Adrenal gland (tissue), 12 donors: ENCODE measurements around the gene ITGB6. TPM values are rescaled to one million over a fixed set of nuclear protein-coding genes. Genes with fewer than 3 reads are reported as not detected.

Source experiments
- DNase-seq, 7 donors: peaks; one replicate each; pipeline ENCODE4 v3.0.0-alpha.2; 2019 to 2020
- H3K27ac ChIP-seq, 5 donors: fragments of 200-600 bp; sonication (generic) in 4 of 5; 1 replicate in 3 of 5; 2 replicates in 2 of 5; pipeline versions ENCODE4 v1.5.1 to v1.8.0; 2016 to 2020; ENCODE audit warnings: mild to moderate bottlenecking in 1 of 5
- H3K27me3 ChIP-seq: fragments of 200-600 bp; 2 replicates; pipeline ENCODE4 v1.8.0; 2021
- H3K36me3 ChIP-seq, 2 donors: fragments of 200-600 bp; replicated peaks in 1 of 2; 1 replicate in 1 of 2; 2 replicates in 1 of 2; pipeline versions ENCODE4 v1.5.1 to v1.8.0; 2018 to 2022
- H3K4me1 ChIP-seq, 2 donors: fragments of 200-600 bp; replicated peaks in 1 of 2; 1 replicate in 1 of 2; 2 replicates in 1 of 2; pipeline versions ENCODE4 v1.5.1 to v1.8.0; 2018 to 2021
- H3K4me3 ChIP-seq, 4 donors: fragments of 200-600 bp; sonication (generic) in 3 of 4; one replicate each; pipeline ENCODE4 v1.5.1; 2016 to 2018
- H3K9me3 ChIP-seq, 3 donors: fragments of 200-600 bp; sonication (generic) in 1 of 3; replicated peaks in 1 of 3; 1 replicate in 2 of 3; 2 replicates in 1 of 3; pipeline versions ENCODE4 v1.5.1 to v1.8.0; 2016 to 2021
- CTCF ChIP-seq, 6 experiments: fragments of 450-650 bp in 4 of 6; fragments of 200-600 bp in 2 of 6; sonication (generic) in 1 of 6; IDR thresholded peaks; 1 replicate in 5 of 6; 2 replicates in 1 of 6; pipeline versions ENCODE4 v1.5.1 to v1.8.0; 2016 to 2021; ENCODE audit warnings: antibody characterized with exemption in 6 of 6, mild to moderate bottlenecking in 2 of 6, moderate library complexity in 1 of 6
- POLR2A ChIP-seq, 2 donors: fragments of 450-650 bp; IDR thresholded peaks; one replicate each; pipeline ENCODE4 v1.6.1; 2017; ENCODE audit warnings: antibody characterized with exemption in 2 of 2, mild to moderate bottlenecking in 2 of 2, moderate library complexity in 1 of 2
- WGBS, 4 donors: extraction: QIAGEN DNeasy Blood & Tissue Kit in 2 of 4; methylation state at CpG; one replicate each; pipeline versions ENCODE4 v1.1.5 to v1.1.7; 2013 to 2017; 5-methylcytosine and 5-hydroxymethylcytosine counted together
- intact Hi-C, 2 donors: fragments of 100-400 bp; cut with DNase I; formaldehyde crosslinking; loops; one replicate each; pipeline versions ENCODE4 v1.14.1 to v1.15.0; 2022 to 2023
- polyA plus RNA-seq, 3 donors: library from polyadenylated mRNA; stranded (reverse); fragments of 200-250 nt in 2 of 3; fragments of 350-450 nt in 1 of 3; fragmentation: Illumina TruSeq in 1 of 3; extraction: RNeasy Lipid Tissue Mini Kit (QIAGEN cat#74804) in 1 of 3; gene quantifications; one replicate each; pipeline ENCODE4 v1.2.3, GENCODE V29; 2013 to 2014
- total RNA-seq, 9 donors: library from RNA; depleted of rRNA in 4 of 9; stranded (reverse); fragments of >200 nt in 4 of 9; fragments of 120-200 nt in 1 of 9; fragmentation: NEBNext Ultra II Directional in 1 of 9; extraction: Animal tissue kit (Norgen Biotek cat#: 25700) in 1 of 9; gene quantifications; one replicate each; pipeline versions ENCODE4 v1.1.0 to v1.2.4, GENCODE V29; 2013 to 2023
- donor health status: healthy with polysubstance abuse.
- donor health status: Bipolar disorder and iron deficiency.
- donor health status: DM: yes; HTN: yes; CAD: no.
- donor health status: DM: no; HTN: no; CAD: no.
- donor health status: DM: no; HTN: no; CAD: no.
- donor health status: DM: yes; HTN: yes; CAD: no.

ITGB6 gene
- total and polyA plus RNA-seq, 12 donors = 0.08 to 0.53 (median 0.18) TPM; not detected in 9

GRCh38 chr2:160063879-160064612 lies 136.0 kb downstream of the ITGB6 start:
- peaks cover 9 to 14% of the 10 kb centered on the region in 2 donors for H3K4me1 ChIP-seq
- TF ChIP-seq CTCF (IDR thresholded peaks at IDR 0.05) (no peak), POLR2A (IDR thresholded peaks at IDR 0.05) (no peak)
- 63 to 75% (median 68%) methylated on average over 4 of the region's 4 CpGs for WGBS, 4 donors
- no peak overlapping the region for H3K27ac ChIP-seq
- H3K36me3 ChIP-seq = no peaks in the 10 kb centered on the region
- no peak for DNase-seq
- intact Hi-C loops = no loop called here
- H3K4me3 ChIP-seq = no peak overlapping the region
- H3K9me3 ChIP-seq = no peaks in the 10 kb centered on the region
- no peaks in the 10 kb centered on the region for H3K27me3 ChIP-seq

- H3K27me3 ChIP-seq = no peaks in the 10 kb centered on the region
- WGBS, 4 donors = 28 to 40% (median 31%) methylated on average over 5 of the region's 5 CpGs
- H3K27ac ChIP-seq = peak overlapping the region in 2 of 5 donors; percentile 8 to 75
- H3K4me3 ChIP-seq = peak overlapping the region in 1 of 4 donors; percentile 90
- DNase-seq = peak in 2 of 7 donors; percentile 14 to 20
- intact Hi-C loops = no loop called here
- no peaks in the 10 kb centered on the region for H3K9me3 ChIP-seq
- TF ChIP-seq CTCF (IDR thresholded peaks at IDR 0.05) (no peak), POLR2A (IDR thresholded peaks at IDR 0.05) (no peak)
- H3K36me3 ChIP-seq = no peaks in the 10 kb centered on the region
- peaks cover 9 to 14% of the 10 kb centered on the region in 2 donors for H3K4me1 ChIP-seq
These were observed 136.8 kb downstream of the ITGB6 start for GRCh38 chr2:160063271-160063670.

- no peaks in the 10 kb centered on the region for H3K36me3 ChIP-seq
- H3K27ac ChIP-seq = peak within 1 kb of the TSS in 2 of 5 donors; percentile 8 to 75
- H3K4me1 ChIP-seq = peaks cover 9 to 14% of the 10 kb centered on the region in 2 donors
- peak within 1 kb of the TSS; percentile 50 to 90 (median 65) for H3K4me3 ChIP-seq
- no peaks in the 10 kb centered on the region for H3K9me3 ChIP-seq
- 1% methylated on average over 23 to 52 of the region's 52 CpGs; no CpG with 5 or more reads in 1 of the 4 donors for WGBS, 4 donors
- peak; percentile 25 to 58 (median 41) for DNase-seq
- intact Hi-C loops = no loop called here
- peak in 1 of 2 donors; percentile 8 for TF ChIP-seq POLR2A (IDR thresholded peaks at IDR 0.05)
- no peak for TF ChIP-seq CTCF (IDR thresholded peaks at IDR 0.05)
- H3K27me3 ChIP-seq = no peaks in the 10 kb centered on the region
These were observed 137.6 kb downstream of the ITGB6 start, which contains the start of gene PLA2R1 for GRCh38 chr2:160062292-160063005. Gene PLA2R1, minus strand, starts transcription at chr2:160062615. Its CDS starts 212 bp downstream, at chr2:160062403.

GRCh38 chr2:160061944-160062291 lies 138.2 kb downstream of the ITGB6 start:
- TF ChIP-seq CTCF (IDR thresholded peaks at IDR 0.05) = no peak
- TF ChIP-seq POLR2A (IDR thresholded peaks at IDR 0.05) = no peak
- intact Hi-C loops = no loop called here

More at GRCh38 chr2:160061944-160062291, 138.2 kb downstream of the ITGB6 start:
- peaks cover 9 to 14% of the 10 kb centered on the region in 2 donors for H3K4me1 ChIP-seq
- no peaks in the 10 kb centered on the region for H3K36me3 ChIP-seq
- 3 to 8% (median 7%) methylated on average over 8 to 27 of the region's 27 CpGs for WGBS, 4 donors
- H3K27me3 ChIP-seq = no peaks in the 10 kb centered on the region
- H3K4me3 ChIP-seq = peak overlapping the region; percentile 50 to 90 (median 65)
- peak overlapping the region in 1 of 5 donors; percentile 75 for H3K27ac ChIP-seq
- DNase-seq = peak in 3 of 7 donors; percentile 10 to 29 (median 24)
- no peaks in the 10 kb centered on the region for H3K9me3 ChIP-seq
